Vagina (tissue), 2 donors: ENCODE data around the gene MECP2. TPM values are rescaled to one million over a fixed set of nuclear protein-coding genes. Genes with fewer than 3 reads are reported as not detected.

Experiments used
- DNase-seq, 2 donors: peaks; one replicate each; pipeline ENCODE4 v3.0.0-alpha.2; 2017; ENCODE audit errors: extremely low spot score in 2 of 2
- H3K27ac ChIP-seq: fragments of 200-600 bp; sonication (generic); one replicate; pipeline ENCODE4 v1.5.1; 2019
- H3K27me3 ChIP-seq: fragments of 200-600 bp; sonication (generic); one replicate; pipeline ENCODE4 v1.5.1; 2019
- H3K36me3 ChIP-seq, 2 donors: fragments of 200-600 bp; sonication (generic); one replicate each; pipeline ENCODE4 v1.5.1; 2017 to 2019
- H3K4me1 ChIP-seq: fragments of 200-600 bp; sonication (generic); one replicate; pipeline ENCODE4 v1.5.1; 2019
- H3K4me3 ChIP-seq, 2 donors: fragments of 200-600 bp; sonication (generic); 1 replicate in 1 of 2; 2 replicates in 1 of 2; pipeline ENCODE4 v1.5.1; 2016 to 2019
- H3K9me3 ChIP-seq: fragments of 200-600 bp; sonication (generic); one replicate; pipeline ENCODE4 v1.5.1; 2019
- POLR2A ChIP-seq, 2 donors: fragments of 450-650 bp; IDR thresholded peaks; one replicate each; pipeline ENCODE4 v1.6.1; 2017; ENCODE audit warnings: antibody characterized with exemption in 2 of 2, mild to moderate bottlenecking in 2 of 2, moderate library complexity in 2 of 2
- POLR2AphosphoS5 ChIP-seq, 2 donors: sonication (generic); formaldehyde crosslinking; IDR thresholded peaks; one replicate each; pipeline ENCODE4 v1.9.0; 2017; ENCODE audit warnings: antibody characterized with exemption in 2 of 2, mild to moderate bottlenecking in 2 of 2, low read depth in 1 of 2; ENCODE audit not compliant: insufficient read depth in 1 of 2
- intact Hi-C: fragments of 100-400 bp; cut with DNase I; formaldehyde crosslinking; loops from one replicate; pipeline ENCODE4 v1.15.1; 2023
- total RNA-seq: library from RNA; depleted of rRNA; stranded (reverse); fragments of >200 nt; gene quantifications from one replicate; pipeline ENCODE4 v1.2.3, GENCODE V29; 2016
- TF ChIP-seq, protein P1 (sequence below), 3 experiments: fragments of 450-650 bp in 2 of 3; fragments of 200-600 bp in 1 of 3; sonication (generic) in 1 of 3; IDR thresholded peaks; one replicate each; pipeline ENCODE4 v1.5.1; 2017 to 2019; ENCODE audit warnings: antibody characterized with exemption in 3 of 3, mild to moderate bottlenecking in 2 of 3, moderate library complexity in 2 of 3

MECP2 gene
- total RNA-seq, 1 donor from 2014 or later = 38.5 TPM

DNA sequence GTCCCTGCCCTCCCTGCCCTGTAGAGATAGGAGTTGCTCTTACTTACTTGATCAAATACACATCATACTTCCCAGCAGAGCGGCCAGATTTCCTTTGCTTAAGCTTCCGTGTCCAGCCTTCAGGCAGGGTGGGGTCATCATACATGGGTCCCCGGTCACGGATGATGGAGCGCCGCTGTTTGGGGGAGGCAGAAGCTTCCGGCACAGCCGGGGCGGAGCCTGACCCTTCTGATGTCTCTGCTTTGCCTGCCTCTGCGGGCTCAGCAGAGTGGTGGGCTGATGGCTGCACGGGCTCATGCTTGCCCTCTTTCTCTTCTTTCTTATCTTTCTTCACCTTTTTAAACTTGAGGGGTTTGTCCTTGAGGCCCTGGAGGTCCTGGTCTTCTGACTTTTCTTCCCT lies 65.4 kb downstream of the MECP2 start:
- TF ChIP-seq, protein P1, sequence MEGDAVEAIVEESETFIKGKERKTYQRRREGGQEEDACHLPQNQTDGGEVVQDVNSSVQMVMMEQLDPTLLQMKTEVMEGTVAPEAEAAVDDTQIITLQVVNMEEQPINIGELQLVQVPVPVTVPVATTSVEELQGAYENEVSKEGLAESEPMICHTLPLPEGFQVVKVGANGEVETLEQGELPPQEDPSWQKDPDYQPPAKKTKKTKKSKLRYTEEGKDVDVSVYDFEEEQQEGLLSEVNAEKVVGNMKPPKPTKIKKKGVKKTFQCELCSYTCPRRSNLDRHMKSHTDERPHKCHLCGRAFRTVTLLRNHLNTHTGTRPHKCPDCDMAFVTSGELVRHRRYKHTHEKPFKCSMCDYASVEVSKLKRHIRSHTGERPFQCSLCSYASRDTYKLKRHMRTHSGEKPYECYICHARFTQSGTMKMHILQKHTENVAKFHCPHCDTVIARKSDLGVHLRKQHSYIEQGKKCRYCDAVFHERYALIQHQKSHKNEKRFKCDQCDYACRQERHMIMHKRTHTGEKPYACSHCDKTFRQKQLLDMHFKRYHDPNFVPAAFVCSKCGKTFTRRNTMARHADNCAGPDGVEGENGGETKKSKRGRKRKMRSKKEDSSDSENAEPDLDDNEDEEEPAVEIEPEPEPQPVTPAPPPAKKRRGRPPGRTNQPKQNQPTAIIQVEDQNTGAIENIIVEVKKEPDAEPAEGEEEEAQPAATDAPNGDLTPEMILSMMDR (IDR thresholded peaks at IDR 0.05) = no peak
- TF ChIP-seq POLR2A (IDR thresholded peaks at IDR 0.05) (no peak), POLR2AphosphoS5 (IDR thresholded peaks at IDR 0.05; ENCODE audit: insufficient read depth in 1 of 2, low read depth in 1 of 2) (no peak)
- DNase-seq = no peak
- Histone ChIP-seq H3K9me3 (no peaks in the 10 kb centered on the region), H3K4me3 (no peak overlapping the region), H3K27ac (no peak overlapping the region), H3K27me3 (no peaks in the 10 kb centered on the region), H3K4me1 (no peaks in the 10 kb centered on the region), H3K36me3 (peaks cover 0 to 25% of the 10 kb centered on the region in 2 donors)
- intact Hi-C loops = no loop called here

DNA sequence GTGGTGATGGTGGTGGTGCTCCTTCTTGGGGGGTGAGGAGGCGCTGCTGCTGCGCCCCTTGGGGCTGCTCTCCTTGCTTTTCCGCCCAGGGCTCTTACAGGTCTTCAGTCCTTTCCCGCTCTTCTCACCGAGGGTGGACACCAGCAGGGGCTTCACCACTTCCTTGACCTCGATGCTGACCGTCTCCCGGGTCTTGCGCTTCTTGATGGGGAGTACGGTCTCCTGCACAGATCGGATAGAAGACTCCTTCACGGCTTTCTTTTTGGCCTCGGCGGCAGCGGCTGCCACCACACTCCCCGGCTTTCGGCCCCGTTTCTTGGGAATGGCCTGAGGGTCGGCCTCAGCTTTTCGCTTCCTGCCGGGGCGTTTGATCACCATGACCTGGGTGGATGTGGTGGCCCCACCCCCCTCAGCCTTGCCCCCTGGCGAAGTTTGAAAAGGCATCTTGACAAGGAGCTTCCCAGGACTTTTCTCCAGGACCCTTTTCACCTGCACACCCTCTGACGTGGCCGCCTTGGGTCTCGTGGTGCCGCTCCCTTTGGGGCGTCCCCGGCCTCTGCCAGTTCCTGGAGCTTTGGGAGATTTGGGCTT lies 66.7 kb downstream of the MECP2 start:
- Histone ChIP-seq H3K27me3 (no peaks in the 10 kb centered on the region), H3K36me3 (peaks cover 0 to 25% of the 10 kb centered on the region in 2 donors), H3K4me3 (no peak overlapping the region), H3K9me3 (no peaks in the 10 kb centered on the region), H3K4me1 (no peaks in the 10 kb centered on the region), H3K27ac (no peak overlapping the region)
- intact Hi-C loops = no loop called here
- TF ChIP-seq POLR2A (IDR thresholded peaks at IDR 0.05) = no peak
- TF ChIP-seq, protein P1 (IDR thresholded peaks at IDR 0.05) = no peak
- DNase-seq = no peak

DNA sequence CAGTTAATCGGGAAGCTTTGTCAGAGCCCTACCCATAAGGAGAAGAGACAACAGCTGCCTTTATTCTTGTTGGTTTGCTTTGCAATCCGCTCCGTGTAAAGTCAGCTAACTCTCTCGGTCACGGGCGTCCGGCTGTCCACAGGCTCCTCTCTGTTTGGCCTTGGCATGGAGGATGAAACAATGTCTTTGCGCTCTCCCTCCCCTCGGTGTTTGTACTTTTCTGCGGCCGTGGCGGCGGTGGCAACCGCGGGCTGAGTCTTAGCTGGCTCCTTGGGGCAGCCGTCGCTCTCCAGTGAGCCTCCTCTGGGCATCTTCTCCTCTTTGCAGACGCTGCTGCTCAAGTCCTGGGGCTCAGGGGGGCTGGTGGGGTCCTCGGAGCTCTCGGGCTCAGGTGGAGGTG lies 67.3 kb downstream of the MECP2 start:
- no peaks in the 10 kb centered on the region for H3K4me1 ChIP-seq
- no peak for TF ChIP-seq POLR2A (IDR thresholded peaks at IDR 0.05)
- TF ChIP-seq POLR2AphosphoS5 (IDR thresholded peaks at IDR 0.05; ENCODE audit: insufficient read depth in 1 of 2, low read depth in 1 of 2) = no peak
- TF ChIP-seq, protein P1 (IDR thresholded peaks at IDR 0.05) = no peak
- DNase-seq = no peak
- no peaks in the 10 kb centered on the region for H3K9me3 ChIP-seq
- peaks cover 0 to 25% of the 10 kb centered on the region in 2 donors for H3K36me3 ChIP-seq
- intact Hi-C loops = no loop called here
- no peak overlapping the region for H3K4me3 ChIP-seq
- H3K27ac ChIP-seq = no peak overlapping the region
- H3K27me3 ChIP-seq = no peaks in the 10 kb centered on the region

DNA sequence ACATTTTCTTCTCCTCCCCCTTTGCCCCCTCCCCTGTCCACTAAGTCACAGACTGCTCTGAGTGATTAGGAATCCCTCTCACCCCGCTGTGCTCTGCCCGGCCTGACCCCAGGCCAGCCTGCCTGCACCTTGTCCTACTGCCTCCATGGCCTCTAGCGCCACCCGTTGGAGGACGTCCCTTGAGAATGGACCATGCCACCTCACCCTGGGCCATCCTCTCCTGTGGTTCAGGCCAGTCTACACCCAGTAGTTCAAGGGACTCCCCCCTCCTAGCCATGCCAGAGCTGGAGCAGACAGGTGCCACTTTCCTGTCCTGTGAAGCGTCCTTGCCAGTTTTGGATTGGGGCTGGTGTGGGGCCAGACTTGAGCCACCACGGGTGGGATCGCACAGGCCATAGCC lies 68.1 kb downstream of the MECP2 start:
- intact Hi-C loops = no loop called here
- Histone ChIP-seq H3K36me3 (peaks cover 0 to 25% of the 10 kb centered on the region in 2 donors), H3K4me3 (no peak overlapping the region), H3K9me3 (no peaks in the 10 kb centered on the region), H3K27me3 (no peaks in the 10 kb centered on the region), H3K27ac (no peak overlapping the region), H3K4me1 (no peaks in the 10 kb centered on the region)
- no peak for DNase-seq
- no peak for TF ChIP-seq POLR2AphosphoS5 (IDR thresholded peaks at IDR 0.05; ENCODE audit: insufficient read depth in 1 of 2, low read depth in 1 of 2)
- TF ChIP-seq, protein P1 (IDR thresholded peaks at IDR 0.05) = no peak
- no peak for TF ChIP-seq POLR2A (IDR thresholded peaks at IDR 0.05)

DNA sequence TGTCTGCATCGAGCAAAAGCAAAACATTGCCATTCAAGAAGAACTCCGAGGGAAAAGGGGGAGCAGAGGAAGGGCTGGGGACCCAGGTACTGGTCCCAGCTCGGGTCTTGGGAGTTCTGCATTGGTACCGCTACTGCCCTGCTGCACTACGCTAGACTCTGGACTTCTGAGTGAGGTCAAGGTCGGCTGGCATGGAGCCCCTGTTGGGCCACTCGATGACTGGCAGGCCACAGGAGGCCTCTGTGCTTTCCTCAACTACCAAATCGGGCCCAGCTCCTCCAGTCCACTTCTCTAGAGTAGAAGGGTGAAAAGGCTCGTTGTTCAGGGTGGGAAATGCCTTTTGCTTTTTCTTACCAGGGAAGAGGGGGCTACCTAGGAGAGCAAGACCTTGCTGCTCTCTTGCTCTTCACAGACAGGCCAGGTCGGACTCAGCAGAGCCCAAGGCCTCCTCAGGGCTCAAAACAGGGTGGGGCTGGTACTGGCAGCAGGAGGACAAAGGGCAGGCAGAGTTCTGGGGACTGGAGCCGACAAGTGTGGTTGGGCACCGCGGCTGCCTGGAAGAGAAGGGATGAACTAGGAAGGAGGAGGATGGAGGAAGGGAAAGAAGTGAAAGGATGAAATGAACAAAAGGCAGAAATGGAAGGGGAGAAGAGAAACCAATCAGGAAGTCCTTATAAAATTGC lies 68.9 kb downstream of the MECP2 start:
- Histone ChIP-seq H3K4me1 (no peaks in the 10 kb centered on the region), H3K27me3 (no peaks in the 10 kb centered on the region), H3K4me3 (no peak overlapping the region), H3K27ac (no peak overlapping the region), H3K9me3 (no peaks in the 10 kb centered on the region), H3K36me3 (peaks cover 0 to 25% of the 10 kb centered on the region in 2 donors)
- TF ChIP-seq POLR2AphosphoS5 (IDR thresholded peaks at IDR 0.05; ENCODE audit: insufficient read depth in 1 of 2, low read depth in 1 of 2) (no peak), POLR2A (IDR thresholded peaks at IDR 0.05) (no peak)
- TF ChIP-seq, protein P1 (IDR thresholded peaks at IDR 0.05) = no peak
- no peak for DNase-seq
- intact Hi-C loops = no loop called here
